OCI-LY7 (cell line): Measurements from ENCODE around the gene FASTK.

ENCODE experiments used
- CTCF ChIP-seq: fragments of 200-600 bp; sonication (generic); conservative IDR thresholded peaks from 2 replicates; pipeline ENCODE4 v1.5.1; 2014; ENCODE audit warnings: mild to moderate bottlenecking, antibody characterized with exemption, low read length, moderate library complexity, mixed read lengths
- EZH2phosphoT487 ChIP-seq: fragments of 200-600 bp; sonication (generic); IDR thresholded peaks from 2 replicates; pipeline ENCODE4 v1.6.1; 2018; ENCODE audit warnings: low read depth, borderline replicate concordance, mild to moderate bottlenecking, mixed run types, antibody characterized with exemption, low read length, moderate library complexity, mixed read lengths

DNA sequence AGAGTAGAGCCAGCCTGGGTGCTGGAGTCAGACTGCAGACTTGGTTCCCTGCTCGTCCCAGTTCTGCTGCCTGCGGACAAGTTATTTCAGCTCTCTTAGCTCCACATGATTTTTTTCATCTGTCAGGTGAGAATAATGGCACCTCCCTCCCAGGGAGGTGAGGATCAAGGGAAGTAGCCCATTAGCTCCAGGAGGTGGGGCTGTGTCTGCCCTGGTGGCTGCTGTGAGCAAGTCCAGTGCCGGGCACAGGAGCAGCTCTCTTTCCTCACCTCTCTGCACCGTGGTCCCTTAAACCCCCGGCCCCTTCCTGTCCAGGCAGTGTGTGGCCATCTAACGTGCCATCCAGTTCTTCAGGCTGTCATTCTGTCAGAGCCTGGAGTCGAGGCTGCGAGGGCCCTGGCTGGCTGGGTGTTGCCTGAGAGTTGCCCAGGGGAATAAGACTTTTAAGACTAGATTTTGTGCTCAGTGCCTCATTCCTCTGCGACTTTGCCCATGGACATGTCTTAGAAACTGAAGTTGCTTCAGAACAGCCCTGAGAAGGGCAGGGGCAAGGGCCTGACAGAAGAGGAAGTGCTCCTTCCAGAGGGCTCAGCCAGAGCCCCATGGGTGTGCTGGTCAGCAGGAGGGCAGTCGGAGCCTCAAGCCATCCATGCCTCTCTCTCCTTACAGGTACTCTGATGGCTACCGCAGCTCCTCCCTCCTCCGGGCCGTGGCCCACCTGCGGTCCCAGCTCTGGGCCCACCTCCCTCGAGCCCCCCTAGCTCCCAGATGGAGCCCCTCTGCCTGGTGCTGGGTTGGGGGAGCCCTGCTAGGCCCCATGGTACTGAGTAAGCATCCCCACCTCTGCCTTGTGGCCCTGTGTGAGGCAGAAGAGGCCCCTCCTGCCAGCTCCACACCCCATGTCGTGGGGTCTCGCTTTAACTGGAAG, 47.4 kb downstream of the FASTK start:
- TF ChIP-seq CTCF: no peak
- TF ChIP-seq EZH2phosphoT487: no peak
